ENCODE results near the gene GATAD1. TPM values are rescaled to one million over a fixed set of nuclear protein-coding genes. Genes with fewer than 3 reads are reported as not detected.

GATAD1 gene
- polyA plus RNA-seq, 3 donors: 6.6 to 34.1 (median 7.6) TPM

- no peaks in the 10 kb centered on the region for H3K4me1 ChIP-seq (ENCODE audit: control insufficient read depth in 1 of 2, insufficient read depth in 2 of 2, low read length in 2 of 2)
- H2AFZ ChIP-seq (ENCODE audit: insufficient read depth, low read depth, low read length, poor library complexity, severe bottlenecking): no peak overlapping the region
- no peak for DNase-seq
Measured at GRCh38 chr7:92415225-92415624, 32.1 kb upstream of the GATAD1 start.

DNA sequence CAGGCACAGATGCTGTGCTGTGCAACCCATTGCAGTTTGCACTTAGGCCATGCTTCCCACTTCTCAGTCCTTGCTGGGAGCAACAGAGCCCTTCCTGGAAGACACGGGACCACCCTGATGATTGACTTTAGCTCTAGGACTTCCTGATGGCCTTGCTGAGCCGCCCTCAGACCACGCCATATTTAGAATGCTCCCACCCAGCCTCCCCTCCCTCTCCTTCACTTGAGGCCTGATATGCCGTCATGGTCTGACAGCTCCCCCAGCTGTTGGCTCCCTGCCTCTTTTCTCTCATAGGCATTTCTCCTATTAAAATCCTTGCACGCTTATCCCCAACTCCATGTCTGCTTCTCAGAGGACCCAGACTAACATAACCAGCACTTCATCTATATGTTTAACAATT lies 29.4 kb upstream of the GATAD1 start:
- Histone ChIP-seq H3K4me2 (replicated peaks; ENCODE audit: extremely low read depth, low read length, poor library complexity, severe bottlenecking) (no peak overlapping the region), H2AFZ (ENCODE audit: insufficient read depth, low read depth, low read length, poor library complexity, severe bottlenecking) (no peak overlapping the region), H3K4me3 (replicated peaks in 1 of 3; ENCODE audit: low read depth in 2 of 3, low read length in 3 of 3) (no peak overlapping the region), H3K36me3 (replicated peaks in 1 of 2; ENCODE audit: control insufficient read depth in 1 of 2, insufficient read depth in 2 of 2, low read length in 2 of 2) (no peaks in the 10 kb centered on the region), H3K27me3 (ENCODE audit: control insufficient read depth in 2 of 2, insufficient read depth in 2 of 2, low read length in 2 of 2) (peaks cover 0 to 2% of the 10 kb centered on the region in 2 donors), H3K79me2 (ENCODE audit: insufficient read depth, low read length) (no peaks in the 10 kb centered on the region), H3K9me3 (replicated peaks in 1 of 2; ENCODE audit: control insufficient read depth in 1 of 2, insufficient read depth in 1 of 2, low read length in 2 of 2) (no peaks in the 10 kb centered on the region), H3K9ac (ENCODE audit: insufficient read depth, low read length, poor library complexity, severe bottlenecking) (no peak overlapping the region), H4K20me1 (ENCODE audit: insufficient read depth, low read length) (no peaks in the 10 kb centered on the region), H3K27ac (ENCODE audit: low read depth in 1 of 2, low read length in 2 of 2) (no peak overlapping the region), H3K4me1 (ENCODE audit: control insufficient read depth in 1 of 2, insufficient read depth in 2 of 2, low read length in 2 of 2) (peaks cover 0 to 6% of the 10 kb centered on the region in 2 donors)
- DNase-seq: no peak
- Mint-ChIP-seq H3K9me3 (peaks cover 0 to 2% (median 0%) of the 10 kb centered on the region in 7 donors), H3K4me3 (no peak overlapping the region), H3K27me3 (ENCODE audit: low read depth in 3 of 3) (peaks cover under 1 to 4% (median 3%) of the 10 kb centered on the region in 3 donors), H3K4me1 (peaks cover 13% of the 10 kb centered on the region), H3K36me3 (no peaks in the 10 kb centered on the region), H3K27ac (no peak overlapping the region)
- 78% methylated on average over 5 of the region's 5 CpGs for WGBS (ENCODE audit: insufficient coverage)
- intact Hi-C loops (cut with micrococcal nuclease): no loop called here
- TF ChIP-seq, protein P1, sequence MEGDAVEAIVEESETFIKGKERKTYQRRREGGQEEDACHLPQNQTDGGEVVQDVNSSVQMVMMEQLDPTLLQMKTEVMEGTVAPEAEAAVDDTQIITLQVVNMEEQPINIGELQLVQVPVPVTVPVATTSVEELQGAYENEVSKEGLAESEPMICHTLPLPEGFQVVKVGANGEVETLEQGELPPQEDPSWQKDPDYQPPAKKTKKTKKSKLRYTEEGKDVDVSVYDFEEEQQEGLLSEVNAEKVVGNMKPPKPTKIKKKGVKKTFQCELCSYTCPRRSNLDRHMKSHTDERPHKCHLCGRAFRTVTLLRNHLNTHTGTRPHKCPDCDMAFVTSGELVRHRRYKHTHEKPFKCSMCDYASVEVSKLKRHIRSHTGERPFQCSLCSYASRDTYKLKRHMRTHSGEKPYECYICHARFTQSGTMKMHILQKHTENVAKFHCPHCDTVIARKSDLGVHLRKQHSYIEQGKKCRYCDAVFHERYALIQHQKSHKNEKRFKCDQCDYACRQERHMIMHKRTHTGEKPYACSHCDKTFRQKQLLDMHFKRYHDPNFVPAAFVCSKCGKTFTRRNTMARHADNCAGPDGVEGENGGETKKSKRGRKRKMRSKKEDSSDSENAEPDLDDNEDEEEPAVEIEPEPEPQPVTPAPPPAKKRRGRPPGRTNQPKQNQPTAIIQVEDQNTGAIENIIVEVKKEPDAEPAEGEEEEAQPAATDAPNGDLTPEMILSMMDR (IDR thresholded peaks at IDR 0.05): no peak

More at GRCh38 chr7:92415225-92415624, 32.1 kb upstream of the GATAD1 start:
- Histone ChIP-seq H4K20me1 (ENCODE audit: insufficient read depth, low read length) (no peaks in the 10 kb centered on the region), H3K27me3 (ENCODE audit: control insufficient read depth in 2 of 2, insufficient read depth in 2 of 2, low read length in 2 of 2) (peaks cover 0 to 2% of the 10 kb centered on the region in 2 donors), H3K4me2 (replicated peaks; ENCODE audit: extremely low read depth, low read length, poor library complexity, severe bottlenecking) (no peak overlapping the region), H3K36me3 (replicated peaks in 1 of 2; ENCODE audit: control insufficient read depth in 1 of 2, insufficient read depth in 2 of 2, low read length in 2 of 2) (no peaks in the 10 kb centered on the region), H3K9ac (ENCODE audit: insufficient read depth, low read length, poor library complexity, severe bottlenecking) (no peak overlapping the region), H3K4me3 (replicated peaks in 1 of 3; ENCODE audit: low read depth in 2 of 3, low read length in 3 of 3) (no peak overlapping the region), H3K27ac (ENCODE audit: low read depth in 1 of 2, low read length in 2 of 2) (no peak overlapping the region), H3K9me3 (replicated peaks in 1 of 2; ENCODE audit: control insufficient read depth in 1 of 2, insufficient read depth in 1 of 2, low read length in 2 of 2) (no peaks in the 10 kb centered on the region), H3K79me2 (ENCODE audit: insufficient read depth, low read length) (no peaks in the 10 kb centered on the region)
- H3K4me1 Mint-ChIP-seq: peaks cover 2% of the 10 kb centered on the region
- peaks cover 0 to 2% (median 0%) of the 10 kb centered on the region in 7 donors for H3K9me3 Mint-ChIP-seq
- intact Hi-C loops (cut with micrococcal nuclease): no loop called here
- no peaks in the 10 kb centered on the region for H3K36me3 Mint-ChIP-seq
- TF ChIP-seq, protein P1 (IDR thresholded peaks at IDR 0.05): no peak
- no CpG with 5 or more reads among the region's 5 CpGs for WGBS (ENCODE audit: insufficient coverage)
- H3K27ac Mint-ChIP-seq: no peak overlapping the region
- peaks cover 3 to 8% (median 6%) of the 10 kb centered on the region in 3 donors for H3K27me3 Mint-ChIP-seq (ENCODE audit: low read depth in 3 of 3)
- H3K4me3 Mint-ChIP-seq: no peak overlapping the region
